ENCODE measurements around the gene APOO. TPM values are rescaled to one million over a fixed set of nuclear protein-coding genes. Genes with fewer than 3 reads are reported as not detected.

The APOO gene
- total RNA-seq, 4 donors from 2014 or later: 12.1 to 37.3 (median 30.8) TPM

GRCh38 chrX:23785580-23785979 lies 122.2 kb downstream of the APOO start:
- ATAC-seq (no peak), DNase-seq (no peak)
- no peaks in the 10 kb centered on the region for H3K36me3 ChIP-seq
- no peaks in the 10 kb centered on the region for H3K27me3 ChIP-seq
- H3K9me3 ChIP-seq: no peaks in the 10 kb centered on the region
- intact Hi-C loops (cut with DNase I; ENCODE audit: low total_unique reads) (loop anchor here (10.0 kb wide), 2 partner anchors 91 to 121 kb away; partner anchors contain the start of gene PRDX4), in situ Hi-C loops (cut with MboI; ENCODE audit: low sequenced_read_pairs in 4 of 4) (loop anchor here in 3 of 4 donors (10.0 kb wide), 2 partner anchors 119 to 269 kb away; partner anchors contain the start of genes APOO (in 3 of the 3), CXorf58 (in 3 of the 3) and EIF2S3 (in 1 of the 3))
- H3K4me1 ChIP-seq: peaks cover 0 to 16% of the 10 kb centered on the region in 2 donors
- H3K27ac ChIP-seq: peak overlapping the region in 3 of 4 donors; percentile 18 to 96 (median 94)
- no peak for TF ChIP-seq POLR2A (IDR thresholded peaks at IDR 0.05)
- TF ChIP-seq CTCF (IDR thresholded peaks at IDR 0.05 in 4 of 5, conservative IDR thresholded peaks at IDR 0.05 in 1 of 5): no peak
- H3K4me3 ChIP-seq: peak overlapping the region in 3 of 4 donors; percentile 20 to 85 (median 21)

- intact Hi-C loops (cut with DNase I; ENCODE audit: low total_unique reads): loop anchor here (10.0 kb wide), 2 partner anchors 90 to 120 kb away; partner anchors contain the start of gene PRDX4
- ATAC-seq (no peak), DNase-seq (no peak)
- no peaks in the 10 kb centered on the region for H3K27me3 ChIP-seq
- H3K9me3 ChIP-seq: no peaks in the 10 kb centered on the region
- H3K4me3 ChIP-seq: peak overlapping the region; percentile 65 to 85 (median 70)
- peaks cover 0 to 16% of the 10 kb centered on the region in 2 donors for H3K4me1 ChIP-seq
- no peak for TF ChIP-seq POLR2A (IDR thresholded peaks at IDR 0.05)
- TF ChIP-seq CTCF (IDR thresholded peaks at IDR 0.05 in 4 of 5, conservative IDR thresholded peaks at IDR 0.05 in 1 of 5): no peak
- H3K27ac ChIP-seq: peak overlapping the region; percentile 94 to 96 (median 94)
- H3K36me3 ChIP-seq: no peaks in the 10 kb centered on the region
- in situ Hi-C loops (cut with MboI; ENCODE audit: low sequenced_read_pairs in 4 of 4): loop anchor here (5.0 to 10.0 kb wide), 3 partner anchors 118 to 270 kb away; partner anchors contain the start of genes APOO (in 3 of the 4), CXorf58 (in 3 of the 4) and EIF2S3 (in 1 of the 4)
These were observed 123.0 kb downstream of the APOO start for GRCh38 chrX:23784470-23785331.

GRCh38 chrX:23783589-23784469 lies 123.9 kb downstream of the APOO start:
- no peaks in the 10 kb centered on the region for H3K36me3 ChIP-seq
- H3K27ac ChIP-seq: peak overlapping the region; percentile 94 to 96 (median 94)
- TF ChIP-seq POLR2A (IDR thresholded peaks at IDR 0.05) (no peak), CTCF (IDR thresholded peaks at IDR 0.05 in 4 of 5, conservative IDR thresholded peaks at IDR 0.05 in 1 of 5) (no peak)
- intact Hi-C loops (cut with DNase I; ENCODE audit: low total_unique reads): loop anchor here (1.0 to 10.0 kb wide), 3 partner anchors 41 to 119 kb away; partner anchors contain the start of genes ACOT9 and PRDX4
- H3K4me1 ChIP-seq: peaks cover 0 to 16% of the 10 kb centered on the region in 2 donors
- DNase-seq: no peak
- peak overlapping the region; percentile 65 to 85 (median 70) for H3K4me3 ChIP-seq
- no peaks in the 10 kb centered on the region for H3K27me3 ChIP-seq
- no peak for ATAC-seq
- no peaks in the 10 kb centered on the region for H3K9me3 ChIP-seq
- in situ Hi-C loops (cut with MboI; ENCODE audit: low sequenced_read_pairs in 4 of 4): loop anchor here (5.0 to 10.0 kb wide), 3 partner anchors 118 to 271 kb away; partner anchors contain the start of genes APOO (in 3 of the 4), CXorf58 (in 3 of the 4) and EIF2S3 (in 1 of the 4)

Other genes starting within 250 kb of the APOO start
- 10 to 100 TPM; 21.2 to 40.7 (median 37.6) TPM for gene PRDX4, start 240.4 kb downstream of the APOO start, total RNA-seq
- gene ACOT9, start 164.7 kb downstream of the APOO start, total RNA-seq: 10 to 100 TPM; 12.3 to 21.9 (median 20.6) TPM
- 100 to 1,000 TPM in 1 of 4 donors, 10 to 100 TPM in 3; 46.1 to 122 (median 81.4) TPM for gene SAT1, start 124.8 kb downstream of the APOO start, total RNA-seq
- gene CXorf58, start 68 bp upstream of the APOO start, total RNA-seq: 1 to 10 TPM in 1 of 4 donors, not detected in 3; 3.1 TPM
- gene KLHL15, start 119.2 kb upstream of the APOO start, total RNA-seq: 1 to 10 TPM; 5.1 to 9.3 (median 8.1) TPM
- 10 to 100 TPM; 50.8 to 89.1 (median 70.2) TPM for gene EIF2S3, start 147.0 kb upstream of the APOO start, total RNA-seq
- 10 to 100 TPM; 42.9 to 63.3 (median 57.3) TPM for gene ZFX, start 241.8 kb upstream of the APOO start, total RNA-seq

Data from gastrocnemius medialis (tissue), 4 donors.